Measurements from ENCODE around the gene MAX.

Gene MAX

DNA sequence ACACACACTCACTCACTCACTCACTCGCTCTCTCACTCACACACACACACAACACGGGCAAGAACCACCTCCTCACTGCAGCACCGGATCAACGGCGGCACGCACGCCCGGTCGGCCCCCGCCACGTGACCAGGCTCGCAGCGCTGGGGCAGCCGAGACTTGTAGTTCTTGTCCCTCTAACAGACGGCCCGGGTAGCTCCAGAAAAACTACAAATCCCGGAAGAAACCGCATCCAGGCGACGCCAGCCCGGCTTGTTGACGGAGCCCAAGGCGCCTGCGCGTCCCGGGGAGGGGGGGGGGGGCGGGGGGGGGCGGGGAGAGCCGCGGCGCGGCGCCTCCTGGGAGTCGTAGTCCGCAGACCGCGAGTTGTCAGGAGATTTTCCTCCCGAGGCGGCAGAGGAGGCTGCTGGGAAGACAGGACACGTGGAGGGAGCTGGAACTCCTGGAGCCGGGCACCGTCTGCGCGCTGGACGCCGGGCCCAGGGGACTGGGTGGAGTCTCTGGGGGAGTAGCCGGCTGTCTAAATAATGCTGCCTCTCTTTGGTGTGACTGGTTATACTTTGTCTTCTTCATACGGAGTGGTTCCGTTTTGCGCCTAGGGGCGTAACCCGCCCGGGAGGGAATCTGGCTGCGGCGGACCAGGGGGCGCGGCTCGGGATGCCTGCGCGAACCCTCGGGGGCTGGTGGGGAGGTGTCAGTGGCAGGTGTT lies at the start of gene MAX:
Gene MAX (minus strand): TSS at position 77 of the 709 bp plus-strand sequence. CDS start 178 bp downstream, outside the sequence.
- DNase-seq: peak; percentile 93

DNA sequence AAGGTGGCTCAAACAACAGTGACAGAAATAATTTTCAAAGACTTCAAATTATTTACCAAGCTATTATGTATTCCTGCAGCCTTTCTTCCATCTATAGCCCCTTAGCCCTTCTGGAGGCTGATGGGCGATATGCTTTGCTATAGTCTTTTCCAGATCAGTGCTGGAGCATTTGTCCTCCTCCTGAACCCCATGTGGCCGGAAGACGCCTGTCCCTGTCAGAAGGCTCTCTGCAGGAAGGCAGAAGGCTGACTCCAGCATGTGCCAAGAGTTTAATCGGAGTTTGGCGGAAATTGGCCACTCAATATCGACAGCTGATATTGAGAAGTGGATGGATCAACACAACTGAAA lies 49.3 kb upstream of the MAX start:
- DNase-seq: no peak

GRCh38 chr14:65150898-65151608 lies 48.7 kb upstream of the MAX start:
- peak; percentile 37 for DNase-seq

DNA sequence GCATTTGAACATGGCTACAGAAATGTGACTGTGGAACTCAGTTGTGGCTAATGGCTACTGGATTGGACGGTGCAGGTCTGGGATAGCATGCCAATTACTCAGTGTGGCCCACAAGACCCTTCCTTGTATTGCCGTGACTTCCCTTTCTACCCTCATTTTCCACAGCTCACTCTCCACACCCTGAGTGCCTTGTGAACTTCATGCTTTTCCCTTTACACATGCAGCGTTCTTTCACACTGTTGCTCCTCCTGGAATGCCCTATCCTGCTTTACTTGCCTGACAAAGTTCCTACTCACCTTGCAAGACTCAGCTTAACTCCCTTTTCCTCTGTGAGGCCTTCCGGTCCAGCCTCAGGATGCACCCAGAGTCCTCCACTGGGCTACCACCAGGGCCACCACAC lies 46.8 kb upstream of the MAX start:
- DNase-seq: no peak

GRCh38 chr14:65144170-65144569 lies 41.9 kb upstream of the MAX start:
- no peak for DNase-seq

DNA sequence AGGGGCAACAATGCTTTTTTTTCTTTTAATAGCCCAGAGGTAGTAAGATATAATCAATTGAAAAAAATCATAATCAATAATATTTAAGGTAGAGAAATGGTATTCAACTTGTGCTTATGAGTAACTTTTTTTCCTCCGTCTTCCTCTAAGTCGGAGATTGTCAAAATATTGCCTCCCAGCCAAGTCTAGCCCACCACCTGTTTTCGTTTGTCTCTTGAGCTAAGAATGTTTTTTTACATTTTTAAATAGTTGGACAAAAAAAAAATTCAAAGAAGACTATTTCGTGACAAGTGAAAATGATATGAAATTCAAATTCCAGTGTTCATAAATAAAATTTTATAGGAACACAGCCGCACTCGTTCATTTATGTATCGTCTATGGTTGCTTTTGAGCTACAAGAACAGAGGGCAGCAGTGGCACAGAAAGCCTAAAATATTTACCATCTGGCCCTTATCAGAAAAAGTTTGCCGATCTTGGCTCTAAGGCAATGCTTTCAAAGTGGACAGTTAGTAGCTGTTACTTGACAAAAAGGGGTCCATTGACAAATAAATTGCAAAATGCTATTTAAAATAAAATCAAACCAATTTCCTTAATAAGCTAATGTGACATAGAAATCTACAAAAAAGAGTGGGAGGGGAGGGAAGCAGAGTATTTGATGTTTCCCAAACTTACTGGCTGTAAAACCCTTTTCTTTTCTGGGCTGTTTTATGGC lies 40.8 kb upstream of the MAX start:
- no peak for DNase-seq

DNA sequence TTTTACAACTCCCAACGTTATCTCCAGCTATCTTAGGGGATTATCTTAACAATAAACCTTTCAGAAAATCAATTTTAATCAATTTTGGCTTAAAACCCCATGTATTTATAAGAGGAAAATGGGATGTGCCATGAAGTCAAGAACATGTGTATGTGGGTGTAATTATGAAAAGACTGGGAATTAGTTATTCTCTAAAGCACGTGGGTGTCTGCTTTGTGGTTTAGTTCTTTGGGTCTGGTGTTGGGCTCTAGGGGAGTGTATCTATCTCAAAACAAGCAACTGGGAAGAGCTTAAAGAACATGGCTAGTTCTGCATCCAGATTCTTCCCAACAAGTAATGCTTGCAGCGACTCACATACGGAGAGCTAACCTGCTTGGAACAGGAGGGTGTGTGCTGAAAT lies 40.1 kb upstream of the MAX start:
- DNase-seq: no peak

- DNase-seq: no peak
These were observed 39.2 kb upstream of the MAX start for GRCh38 chr14:65141523-65141922.

GRCh38 chr14:65137648-65138307 lies 35.5 kb upstream of the MAX start:
- no peak for DNase-seq

- DNase-seq: no peak
These were observed 32.6 kb upstream of the MAX start for GRCh38 chr14:65134651-65135579.

DNA sequence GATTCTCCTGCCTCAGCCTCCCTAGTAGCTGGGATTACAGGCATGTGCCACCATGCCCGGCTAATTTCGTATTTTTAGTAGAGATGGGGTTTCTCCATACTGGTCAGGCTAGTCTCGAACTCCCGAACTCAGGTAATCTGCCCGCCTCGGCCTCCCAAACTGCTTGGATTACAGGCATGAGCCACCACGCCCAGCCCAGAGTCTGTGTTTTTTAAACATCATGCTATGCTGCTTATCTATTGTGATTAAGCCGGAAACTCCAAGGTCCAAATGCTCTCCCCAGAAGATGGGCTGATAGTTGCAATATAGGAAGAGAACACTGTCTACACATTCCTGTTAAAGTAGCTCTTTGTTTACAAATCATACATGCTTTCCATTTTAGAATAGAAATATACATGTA lies 30.5 kb upstream of the MAX start:
- no peak for DNase-seq

- DNase-seq: no peak
These were observed 29.0 kb upstream of the MAX start for GRCh38 chr14:65131301-65131701.

GRCh38 chr14:65128096-65128495 lies 25.8 kb upstream of the MAX start:
- DNase-seq: no peak

DNA sequence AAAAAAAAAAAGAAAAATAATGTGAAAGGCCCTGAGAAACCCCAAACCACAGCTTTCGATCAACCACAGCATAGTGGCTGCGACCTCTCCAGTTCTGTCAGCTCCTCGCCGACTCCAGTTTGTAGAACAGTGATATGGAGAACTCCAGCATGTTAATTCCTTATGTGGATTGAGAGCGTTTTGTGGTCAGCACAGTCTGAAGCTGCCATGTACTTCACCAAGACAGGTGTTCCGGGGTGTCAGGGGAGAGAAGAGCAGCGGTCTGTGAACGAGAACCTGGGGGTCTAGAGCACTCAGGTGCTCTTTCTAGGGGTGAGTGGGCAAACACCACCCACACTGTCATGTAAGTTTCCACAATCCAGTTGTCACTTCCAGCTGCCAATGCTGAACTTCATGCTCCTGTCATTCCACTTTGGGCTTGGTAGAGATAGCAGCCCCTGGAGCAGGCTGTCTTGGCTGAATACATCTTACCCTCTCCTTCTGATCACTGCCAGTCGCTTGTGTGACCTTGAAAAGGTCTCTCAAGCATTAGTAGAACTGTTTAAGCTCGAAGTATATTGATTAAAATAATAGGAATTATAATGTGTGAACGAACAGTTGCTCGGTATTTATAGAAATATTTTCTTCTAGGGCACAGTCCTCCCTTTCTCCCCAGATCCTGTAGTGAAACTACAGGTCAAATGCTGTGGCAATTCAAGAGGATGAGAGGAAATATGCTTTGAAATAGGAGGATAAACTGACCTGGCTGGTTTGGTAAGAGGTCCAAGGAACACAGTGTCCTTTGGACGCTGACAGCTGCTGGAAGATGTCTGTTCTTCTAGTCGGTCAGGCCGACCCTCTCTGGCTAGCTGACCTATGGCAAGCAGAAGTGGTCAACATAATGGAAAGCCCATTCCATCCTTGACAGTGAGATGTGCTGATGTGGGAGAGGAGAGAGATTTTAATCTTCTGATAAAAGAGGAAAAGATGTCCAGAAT lies 15.7 kb upstream of the MAX start:
- DNase-seq: no peak

GRCh38 chr14:65115615-65116014 lies 13.3 kb upstream of the MAX start:
- DNase-seq: no peak

DNA sequence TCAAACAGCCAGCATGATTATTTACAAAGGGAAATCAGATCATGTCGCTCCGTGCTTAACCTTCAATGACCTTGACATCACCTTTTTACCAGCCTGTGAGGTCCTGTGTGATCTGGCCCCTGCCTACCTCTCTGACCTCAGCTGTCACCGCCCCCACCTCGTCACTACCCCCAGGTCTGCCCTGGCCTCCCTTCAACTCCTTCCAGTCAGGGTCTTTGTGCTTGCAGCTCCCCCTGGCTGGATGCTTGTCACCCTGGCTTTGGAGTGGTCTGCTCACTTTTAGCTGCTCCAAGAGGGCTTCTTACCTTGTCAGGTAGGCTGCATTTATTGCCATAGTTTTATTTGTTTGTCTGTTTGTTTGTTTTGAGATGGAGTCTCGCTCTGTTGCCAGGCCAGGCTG lies 8.2 kb upstream of the MAX start:
- DNase-seq: no peak

GRCh38 chr14:65109357-65109756 lies 7.0 kb upstream of the MAX start:
- DNase-seq: no peak

DNA sequence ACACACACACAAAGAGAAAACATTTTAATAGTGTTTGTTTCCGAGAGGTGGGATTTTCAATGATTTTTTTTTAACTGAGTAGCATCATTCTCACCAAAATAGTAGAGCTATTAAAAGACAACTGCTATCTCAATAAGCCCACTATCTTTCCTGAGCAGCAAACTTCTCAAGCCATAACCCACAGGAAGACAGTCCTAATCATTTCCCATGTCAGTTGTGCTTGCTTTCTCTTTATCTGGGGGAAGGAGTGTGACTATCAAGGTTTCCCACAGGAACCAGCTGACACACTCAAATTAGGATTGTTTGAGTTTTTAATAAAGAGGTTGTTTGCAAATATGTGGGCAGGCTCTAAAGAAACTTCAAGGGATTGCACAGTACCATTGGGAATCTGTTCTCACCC lies 4.9 kb upstream of the MAX start:
- no peak for DNase-seq

GRCh38 chr14:65106736-65107135 lies 4.4 kb upstream of the MAX start:
- no peak for DNase-seq

DNA sequence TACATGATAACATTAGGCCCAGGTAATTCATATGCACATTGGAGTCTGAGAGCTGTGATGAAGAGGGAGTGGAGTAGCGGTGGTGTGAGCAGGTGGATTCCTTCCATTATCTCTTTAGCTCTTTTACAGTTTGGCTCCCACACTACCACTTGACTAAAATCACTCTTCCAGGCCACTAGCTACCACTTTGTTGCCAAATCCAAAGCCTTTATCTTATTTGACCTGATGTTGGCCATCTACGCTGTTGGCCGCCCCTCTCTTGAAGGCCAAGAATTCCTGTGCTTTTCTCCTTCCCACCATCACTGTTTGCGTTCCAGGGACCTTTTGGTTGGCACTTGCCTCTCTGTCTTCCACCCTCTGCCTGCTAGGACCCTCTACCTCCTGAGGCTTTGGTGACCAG lies 4.0 kb upstream of the MAX start:
- no peak for DNase-seq

GRCh38 chr14:65104791-65105190 lies 2.5 kb upstream of the MAX start:
- DNase-seq: no peak
